Gastrocnemius medialis (tissue), 4 donors: Measurements from ENCODE around the gene NLGN2.

Experiments used
- POLR2A ChIP-seq, 2 donors: fragments of 450-650 bp; IDR thresholded peaks; one replicate each; pipeline ENCODE4 v1.6.1; 2017; ENCODE audit warnings: antibody characterized with exemption in 2 of 2, mild to moderate bottlenecking in 2 of 2, moderate library complexity in 2 of 2
- TF ChIP-seq, protein P1 (sequence below), 5 experiments: fragments of 450-650 bp in 3 of 5; fragments of 200-600 bp in 2 of 5; sonication (generic) in 2 of 5; IDR thresholded peaks in 4 of 5; conservative IDR thresholded peaks in 1 of 5; 1 replicate in 4 of 5; 2 replicates in 1 of 5; pipeline ENCODE4 v1.5.1; 2016 to 2019; ENCODE audit warnings: antibody characterized with exemption in 5 of 5, mild to moderate bottlenecking in 3 of 5, moderate library complexity in 3 of 5

DNA sequence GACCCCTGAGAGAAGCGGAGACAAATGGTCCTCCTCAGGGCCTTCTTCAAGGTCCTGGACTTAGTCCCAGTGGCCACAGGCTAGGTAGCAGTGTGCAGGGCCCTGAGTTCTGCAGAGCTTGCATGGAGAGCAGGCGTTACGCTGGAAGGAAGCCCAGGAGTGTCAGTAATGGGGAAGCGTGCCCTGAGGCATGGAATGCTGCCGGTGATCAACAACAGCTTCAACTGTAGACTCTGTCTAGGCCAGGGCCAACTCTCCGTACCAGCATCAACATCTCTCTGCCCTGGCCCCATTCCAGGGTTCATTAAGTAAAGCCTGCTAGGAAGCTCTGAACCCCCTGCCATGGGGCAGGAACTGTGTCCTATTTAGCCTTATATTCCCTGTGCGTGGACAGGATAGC lies 27.3 kb upstream of the NLGN2 start:
- no peak for TF ChIP-seq POLR2A (IDR thresholded peaks at IDR 0.05)
- TF ChIP-seq, protein P1, sequence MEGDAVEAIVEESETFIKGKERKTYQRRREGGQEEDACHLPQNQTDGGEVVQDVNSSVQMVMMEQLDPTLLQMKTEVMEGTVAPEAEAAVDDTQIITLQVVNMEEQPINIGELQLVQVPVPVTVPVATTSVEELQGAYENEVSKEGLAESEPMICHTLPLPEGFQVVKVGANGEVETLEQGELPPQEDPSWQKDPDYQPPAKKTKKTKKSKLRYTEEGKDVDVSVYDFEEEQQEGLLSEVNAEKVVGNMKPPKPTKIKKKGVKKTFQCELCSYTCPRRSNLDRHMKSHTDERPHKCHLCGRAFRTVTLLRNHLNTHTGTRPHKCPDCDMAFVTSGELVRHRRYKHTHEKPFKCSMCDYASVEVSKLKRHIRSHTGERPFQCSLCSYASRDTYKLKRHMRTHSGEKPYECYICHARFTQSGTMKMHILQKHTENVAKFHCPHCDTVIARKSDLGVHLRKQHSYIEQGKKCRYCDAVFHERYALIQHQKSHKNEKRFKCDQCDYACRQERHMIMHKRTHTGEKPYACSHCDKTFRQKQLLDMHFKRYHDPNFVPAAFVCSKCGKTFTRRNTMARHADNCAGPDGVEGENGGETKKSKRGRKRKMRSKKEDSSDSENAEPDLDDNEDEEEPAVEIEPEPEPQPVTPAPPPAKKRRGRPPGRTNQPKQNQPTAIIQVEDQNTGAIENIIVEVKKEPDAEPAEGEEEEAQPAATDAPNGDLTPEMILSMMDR (IDR thresholded peaks at IDR 0.05 in 4 of 5, conservative IDR thresholded peaks at IDR 0.05 in 1 of 5), result no peak
